K562 (cell line): Measurements from ENCODE around the gene CTSW. TPM values are rescaled to one million over a fixed set of nuclear protein-coding genes. Genes with fewer than 3 reads are reported as not detected.
A peak's percentile ranks its signal among the peaks of the same experiment; 100 is the strongest.

Experiments used
- DACH1 ChIP-seq: fragments of 450-650 bp; IDR thresholded peaks from 2 replicates; pipeline ENCODE4 v1.6.1; 2018; ENCODE audit not compliant: partially characterized antibody
- HDAC1 ChIP-seq, 2 experiments: fragments of 450-650 bp; IDR thresholded peaks; 2 replicates each; pipeline ENCODE4 v1.6.1; 2016 to 2017; ENCODE audit warnings: inconsistent platforms in 1 of 2, mild to moderate bottlenecking in 1 of 2, moderate library complexity in 1 of 2
- KLF6 ChIP-seq: fragments of 250-450 bp; sonication (Bioruptor Pico); IDR thresholded peaks from 2 replicates; pipeline ENCODE4 v1.4.0; 2020; ENCODE audit warnings: mild to moderate bottlenecking, moderate library complexity, borderline replicate concordance
- MIER1 ChIP-seq: fragments of 450-650 bp; IDR thresholded peaks from 2 replicates; pipeline ENCODE4 v1.6.1; 2016; ENCODE audit warnings: antibody characterized with exemption, mild to moderate bottlenecking, low read depth
- NCOA4 ChIP-seq: fragments of 450-650 bp; IDR thresholded peaks from 2 replicates; pipeline ENCODE4 v1.6.1; 2018; ENCODE audit warnings: mild to moderate bottlenecking; ENCODE audit not compliant: partially characterized antibody
- SMARCA5 ChIP-seq: fragments of 450-650 bp; IDR thresholded peaks from 2 replicates; pipeline ENCODE4 v1.6.1; 2016
- SUPT5H ChIP-seq: fragments of 450-650 bp; IDR thresholded peaks from 2 replicates; pipeline ENCODE4 v1.6.1; 2016
- ZNF398 ChIP-seq: fragments of 250-450 bp; sonication (Bioruptor Pico); IDR thresholded peaks from 2 replicates; pipeline ENCODE4 v1.8.0; 2021; ENCODE audit warnings: moderate library complexity, mild to moderate bottlenecking, inconsistent platforms
- ZNF57 ChIP-seq: fragments of 450-650 bp; formaldehyde crosslinking; IDR thresholded peaks from 2 replicates; pipeline ENCODE4 v1.4.0; 2020; ENCODE audit warnings: mild to moderate bottlenecking, moderate library complexity
- ZNF592 ChIP-seq: fragments of 450-650 bp; IDR thresholded peaks from 2 replicates; pipeline ENCODE4 v1.6.1; 2017; ENCODE audit warnings: antibody characterized with exemption, mild to moderate bottlenecking
- polyA plus RNA-seq, 8 experiments: library from polyadenylated mRNA; depleted of rRNA in 4 of 8; stranded (reverse) in 5 of 8; unstranded in 3 of 8; fragments of >200 nt; fragmentation: Nextera tagmentation in 2 of 8; fragmentation: Illumina TruSeq in 1 of 8; extraction: Ambion mirVana in 2 of 8; extraction: Trizol in 1 of 8; gene quantifications; 2 replicates each; pipeline versions ENCODE4 v1.2.1 to v1.2.3, GENCODE V29; 2011 to 2014; ENCODE audit warnings: inconsistent platforms in 1 of 8, missing spikeins in 1 of 8
- total RNA-seq, 7 experiments: library from RNA; depleted of rRNA in 6 of 7; stranded (reverse); fragments of >200 nt in 6 of 7; fragmentation: Illumina TruSeq in 2 of 7; extraction: Trizol in 2 of 7; gene quantifications; 2 replicates each; pipeline versions ENCODE4 v1.2.1 to v1.2.3, GENCODE V29; 2011 to 2021; ENCODE audit warnings: low replicate concordance in 1 of 7
- TF ChIP-seq, protein P1 (sequence below): fragments of 450-650 bp; conservative IDR thresholded peaks from 2 replicates; pipeline ENCODE4 v1.6.1; 2016; ENCODE audit warnings: missing genetic modification characterization, low read depth, mild to moderate bottlenecking, missing compliant biosample characterization, moderate library complexity
- TF ChIP-seq, protein P2 (sequence below): fragments of 450-650 bp; IDR thresholded peaks from 2 replicates; pipeline ENCODE4 v1.6.1; 2016; ENCODE audit warnings: low read depth

Gene CTSW
- total and polyA plus RNA-seq, 9 of the 15 experiments (the other 6 are each of a cell fraction or from before 2014, with no cell fraction given): 0.04 TPM; not detected in 8

- no peak for TF ChIP-seq ZNF398
- TF ChIP-seq NCOA4: no peak
- TF ChIP-seq, protein P1, sequence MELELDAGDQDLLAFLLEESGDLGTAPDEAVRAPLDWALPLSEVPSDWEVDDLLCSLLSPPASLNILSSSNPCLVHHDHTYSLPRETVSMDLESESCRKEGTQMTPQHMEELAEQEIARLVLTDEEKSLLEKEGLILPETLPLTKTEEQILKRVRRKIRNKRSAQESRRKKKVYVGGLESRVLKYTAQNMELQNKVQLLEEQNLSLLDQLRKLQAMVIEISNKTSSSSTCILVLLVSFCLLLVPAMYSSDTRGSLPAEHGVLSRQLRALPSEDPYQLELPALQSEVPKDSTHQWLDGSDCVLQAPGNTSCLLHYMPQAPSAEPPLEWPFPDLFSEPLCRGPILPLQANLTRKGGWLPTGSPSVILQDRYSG (tag): no peak
- peak; percentile 68; the same call in 1 of the 2 replicates for TF ChIP-seq SMARCA5
- TF ChIP-seq, protein P2, sequence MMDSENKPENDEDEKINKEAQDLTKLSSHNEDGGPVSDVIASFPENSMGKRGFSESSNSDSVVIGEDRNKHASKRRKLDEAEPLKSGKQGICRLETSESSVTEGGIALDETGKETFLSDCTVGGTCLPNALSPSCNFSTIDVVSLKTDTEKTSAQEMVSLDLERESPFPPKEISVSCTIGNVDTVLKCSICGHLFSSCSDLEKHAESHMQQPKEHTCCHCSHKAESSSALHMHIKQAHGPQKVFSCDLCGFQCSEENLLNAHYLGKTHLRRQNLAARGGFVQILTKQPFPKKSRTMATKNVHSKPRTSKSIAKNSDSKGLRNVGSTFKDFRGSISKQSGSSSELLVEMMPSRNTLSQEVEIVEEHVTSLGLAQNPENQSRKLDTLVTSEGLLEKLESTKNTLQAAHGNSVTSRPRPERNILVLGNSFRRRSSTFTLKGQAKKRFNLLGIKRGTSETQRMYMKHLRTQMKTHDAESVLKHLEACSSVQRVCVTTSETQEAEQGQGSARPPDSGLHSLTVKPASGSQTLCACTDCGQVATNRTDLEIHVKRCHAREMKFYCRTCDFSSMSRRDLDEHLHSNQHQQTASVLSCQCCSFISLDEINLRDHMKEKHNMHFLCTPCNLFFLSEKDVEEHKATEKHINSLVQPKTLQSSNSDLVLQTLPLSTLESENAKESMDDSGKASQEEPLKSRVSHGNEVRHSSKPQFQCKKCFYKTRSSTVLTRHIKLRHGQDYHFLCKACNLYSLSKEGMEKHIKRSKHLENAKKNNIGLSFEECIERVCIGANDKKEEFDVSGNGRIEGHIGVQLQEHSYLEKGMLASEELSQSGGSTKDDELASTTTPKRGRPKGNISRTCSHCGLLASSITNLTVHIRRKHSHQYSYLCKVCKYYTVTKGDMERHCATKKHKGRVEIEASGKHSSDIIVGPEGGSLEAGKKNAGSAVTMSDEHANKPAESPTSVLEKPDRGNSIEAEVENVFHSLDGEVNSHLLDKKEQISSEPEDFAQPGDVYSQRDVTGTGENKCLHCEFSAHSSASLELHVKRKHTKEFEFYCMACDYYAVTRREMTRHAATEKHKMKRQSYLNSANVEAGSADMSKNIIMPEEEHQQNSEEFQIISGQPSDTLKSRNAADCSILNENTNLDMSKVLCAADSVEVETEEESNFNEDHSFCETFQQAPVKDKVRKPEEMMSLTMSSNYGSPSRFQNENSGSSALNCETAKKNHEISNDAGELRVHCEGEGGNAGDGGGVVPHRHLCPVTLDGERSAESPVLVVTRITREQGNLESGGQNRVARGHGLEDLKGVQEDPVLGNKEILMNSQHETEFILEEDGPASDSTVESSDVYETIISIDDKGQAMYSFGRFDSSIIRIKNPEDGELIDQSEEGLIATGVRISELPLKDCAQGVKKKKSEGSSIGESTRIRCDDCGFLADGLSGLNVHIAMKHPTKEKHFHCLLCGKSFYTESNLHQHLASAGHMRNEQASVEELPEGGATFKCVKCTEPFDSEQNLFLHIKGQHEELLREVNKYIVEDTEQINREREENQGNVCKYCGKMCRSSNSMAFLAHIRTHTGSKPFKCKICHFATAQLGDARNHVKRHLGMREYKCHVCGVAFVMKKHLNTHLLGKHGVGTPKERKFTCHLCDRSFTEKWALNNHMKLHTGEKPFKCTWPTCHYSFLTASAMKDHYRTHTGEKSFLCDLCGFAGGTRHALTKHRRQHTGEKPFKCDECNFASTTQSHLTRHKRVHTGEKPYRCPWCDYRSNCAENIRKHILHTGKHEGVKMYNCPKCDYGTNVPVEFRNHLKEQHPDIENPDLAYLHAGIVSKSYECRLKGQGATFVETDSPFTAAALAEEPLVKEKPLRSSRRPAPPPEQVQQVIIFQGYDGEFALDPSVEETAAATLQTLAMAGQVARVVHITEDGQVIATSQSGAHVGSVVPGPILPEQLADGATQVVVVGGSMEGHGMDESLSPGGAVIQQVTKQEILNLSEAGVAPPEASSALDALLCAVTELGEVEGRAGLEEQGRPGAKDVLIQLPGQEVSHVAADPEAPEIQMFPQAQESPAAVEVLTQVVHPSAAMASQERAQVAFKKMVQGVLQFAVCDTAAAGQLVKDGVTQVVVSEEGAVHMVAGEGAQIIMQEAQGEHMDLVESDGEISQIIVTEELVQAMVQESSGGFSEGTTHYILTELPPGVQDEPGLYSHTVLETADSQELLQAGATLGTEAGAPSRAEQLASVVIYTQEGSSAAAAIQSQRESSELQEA: no peak
- TF ChIP-seq ZNF592: no peak
- TF ChIP-seq SUPT5H: peak; percentile 47; the same call in 1 of the 2 replicates
- no peak for TF ChIP-seq DACH1
- TF ChIP-seq ZNF57 (CRISPR knock-in tag): no peak
- no peak for TF ChIP-seq HDAC1 (IDR thresholded peaks at IDR 0.05)
- TF ChIP-seq MIER1: no peak
- TF ChIP-seq KLF6: no peak
Observed at GRCh38 chr11:65897020-65897471, 17.4 kb downstream of the CTSW start (continued).
